ENCODE measurements around the gene LIG1. TPM values are rescaled to one million over a fixed set of nuclear protein-coding genes. Genes with fewer than 3 reads are reported as not detected.

Gene LIG1
- total and polyA plus RNA-seq, 7 donors = 2.6 to 5.2 (median 3.3) TPM

- no peak for TF ChIP-seq CTCF (IDR thresholded peaks at IDR 0.05)
- DNase-seq (no peak), ATAC-seq (no peak)
- Histone ChIP-seq H3K36me3 (ENCODE audit: insufficient read depth in 1 of 2, low read depth in 1 of 2) (peaks cover 3 to 34% of the 10 kb centered on the region in 2 donors), H3K27ac (no peak overlapping the region), H3K4me3 (no peak overlapping the region), H3K9me3 (no peaks in the 10 kb centered on the region), H3K27me3 (ENCODE audit: insufficient read depth in 3 of 3, low read length in 2 of 3) (no peaks in the 10 kb centered on the region), H3K4me1 (peaks cover 8% of the 10 kb centered on the region)
- intact Hi-C loops (cut with DNase I) = no loop called here
- WGBS, 3 donors = 83 to 90% (median 87%) methylated on average over 6 of the region's 6 CpGs
Measured at GRCh38 chr19:48174445-48175030, 4.4 kb upstream of the LIG1 start.

GRCh38 chr19:48171710-48172109 lies 1.6 kb upstream of the LIG1 start:
- peaks cover 8% of the 10 kb centered on the region for H3K4me1 ChIP-seq
- no peak for TF ChIP-seq CTCF (IDR thresholded peaks at IDR 0.05)
- intact Hi-C loops (cut with DNase I) = no loop called here
- no peaks in the 10 kb centered on the region for H3K9me3 ChIP-seq
- ATAC-seq = no peak
- peaks cover 3 to 34% of the 10 kb centered on the region in 2 donors for H3K36me3 ChIP-seq (ENCODE audit: insufficient read depth in 1 of 2, low read depth in 1 of 2)
- H3K27me3 ChIP-seq (ENCODE audit: insufficient read depth in 3 of 3, low read length in 2 of 3) = no peaks in the 10 kb centered on the region
- no peak overlapping the region for H3K27ac ChIP-seq
- DNase-seq = peak in 1 of 2 donors; percentile 46
- H3K4me3 ChIP-seq = peak overlapping the region; percentile 88
- 69 to 76% (median 71%) methylated on average over 30 to 37 of the region's 37 CpGs for WGBS, 3 donors

GRCh38 chr19:48170817-48171347 lies 738 bp upstream of the LIG1 start:
- no peaks in the 10 kb centered on the region for H3K9me3 ChIP-seq
- no peaks in the 10 kb centered on the region for H3K27me3 ChIP-seq (ENCODE audit: insufficient read depth in 3 of 3, low read length in 2 of 3)
- ATAC-seq (peak in 1 of 4 donors; percentile 12), DNase-seq (peak in 1 of 2 donors; percentile 52)
- TF ChIP-seq CTCF (IDR thresholded peaks at IDR 0.05) = no peak
- peak overlapping the region; percentile 88 for H3K4me3 ChIP-seq
- H3K36me3 ChIP-seq (ENCODE audit: insufficient read depth in 1 of 2, low read depth in 1 of 2) = peaks cover 3 to 34% of the 10 kb centered on the region in 2 donors
- peaks cover 8% of the 10 kb centered on the region for H3K4me1 ChIP-seq
- H3K27ac ChIP-seq = peak overlapping the region; percentile 97
- intact Hi-C loops (cut with DNase I) = no loop called here
- 2 to 3% (median 2%) methylated on average over 18 to 21 of the region's 21 CpGs for WGBS, 3 donors

- H3K36me3 ChIP-seq (ENCODE audit: insufficient read depth in 1 of 2, low read depth in 1 of 2) = peaks cover 3 to 25% of the 10 kb centered on the region in 2 donors
- no peak for TF ChIP-seq CTCF (IDR thresholded peaks at IDR 0.05)
- intact Hi-C loops (cut with DNase I) = no loop called here
- no peaks in the 10 kb centered on the region for H3K27me3 ChIP-seq (ENCODE audit: insufficient read depth in 3 of 3, low read length in 2 of 3)
- 1 to 5% (median 2%) methylated on average over 8 to 15 of the region's 15 CpGs for WGBS, 3 donors
- no peak overlapping the region for H3K27ac ChIP-seq
- H3K4me1 ChIP-seq = peaks cover 8% of the 10 kb centered on the region
- ATAC-seq (peak; percentile 48 to 61 (median 54)), DNase-seq (peak; percentile 68 to 85)
- peak overlapping the region; percentile 88 for H3K4me3 ChIP-seq
- no peaks in the 10 kb centered on the region for H3K9me3 ChIP-seq
Measured at GRCh38 chr19:48169578-48169938, 586 bp downstream of the LIG1 start.

GRCh38 chr19:48168689-48169088 lies 1.5 kb downstream of the LIG1 start:
- 83 to 93% (median 84%) methylated on average over 5 of the region's 5 CpGs for WGBS, 3 donors
- Histone ChIP-seq H3K27ac (no peak overlapping the region), H3K36me3 (ENCODE audit: insufficient read depth in 1 of 2, low read depth in 1 of 2) (peaks cover 0 to 16% of the 10 kb centered on the region in 2 donors), H3K27me3 (ENCODE audit: insufficient read depth in 3 of 3, low read length in 2 of 3) (no peaks in the 10 kb centered on the region), H3K4me1 (peaks cover 8% of the 10 kb centered on the region), H3K9me3 (no peaks in the 10 kb centered on the region), H3K4me3 (no peak overlapping the region)
- no peak for DNase-seq
- intact Hi-C loops (cut with DNase I) = no loop called here
- no peak for ATAC-seq
- no peak for TF ChIP-seq CTCF (IDR thresholded peaks at IDR 0.05)

Measured in psoas muscle (tissue), 8 donors.